ENCODE measurements around the gene C11orf91.

- TF ChIP-seq CTCF (IDR thresholded peaks at IDR 0.05): no peak
- no peak for TF ChIP-seq POLR2A (IDR thresholded peaks at IDR 0.05)
- TF ChIP-seq POLR2AphosphoS5 (IDR thresholded peaks at IDR 0.05): no peak
- TF ChIP-seq EP300 (IDR thresholded peaks at IDR 0.05): no peak
Measured at GRCh38 chr11:33733980-33734379, 33.4 kb upstream of the C11orf91 start.
